Ovary (tissue), 3 donors: Measurements from ENCODE around the gene CACNG5.

Experiments used
- POLR2A ChIP-seq: fragments of 450-650 bp; IDR thresholded peaks from one replicate; pipeline ENCODE4 v1.6.1; 2017; ENCODE audit warnings: antibody characterized with exemption, mild to moderate bottlenecking, moderate library complexity
- TF ChIP-seq, protein P1 (sequence below), 3 donors: fragments of 450-650 bp in 2 of 3; fragments of 200-600 bp in 1 of 3; IDR thresholded peaks; one replicate each; pipeline versions ENCODE4 v1.5.1 to v1.8.0; 2016 to 2022; ENCODE audit warnings: antibody characterized with exemption in 3 of 3, mild to moderate bottlenecking in 1 of 3
- donor health status: DM: no; HTN: no; CAD: no.

DNA sequence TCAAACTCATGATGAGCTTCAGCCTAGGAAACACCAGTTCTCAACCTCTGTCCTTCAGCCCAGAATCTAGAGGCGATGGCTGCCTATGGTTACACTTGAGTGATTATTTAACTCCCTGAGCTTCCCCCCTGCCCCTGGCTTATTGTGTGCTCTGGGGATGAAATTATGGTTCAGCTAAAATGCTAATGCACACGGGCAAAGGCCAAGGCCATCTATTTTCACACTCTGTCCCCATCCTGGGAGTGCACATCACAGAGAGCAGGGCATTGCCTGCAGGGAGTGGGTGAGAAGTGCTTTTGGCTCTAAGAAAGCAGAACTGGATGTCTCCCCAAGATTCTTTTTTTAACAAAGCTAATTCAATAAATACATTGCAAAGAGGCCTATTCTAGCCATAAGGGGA is 21.6 kb upstream of the CACNG5 start:
- TF ChIP-seq, protein P1, sequence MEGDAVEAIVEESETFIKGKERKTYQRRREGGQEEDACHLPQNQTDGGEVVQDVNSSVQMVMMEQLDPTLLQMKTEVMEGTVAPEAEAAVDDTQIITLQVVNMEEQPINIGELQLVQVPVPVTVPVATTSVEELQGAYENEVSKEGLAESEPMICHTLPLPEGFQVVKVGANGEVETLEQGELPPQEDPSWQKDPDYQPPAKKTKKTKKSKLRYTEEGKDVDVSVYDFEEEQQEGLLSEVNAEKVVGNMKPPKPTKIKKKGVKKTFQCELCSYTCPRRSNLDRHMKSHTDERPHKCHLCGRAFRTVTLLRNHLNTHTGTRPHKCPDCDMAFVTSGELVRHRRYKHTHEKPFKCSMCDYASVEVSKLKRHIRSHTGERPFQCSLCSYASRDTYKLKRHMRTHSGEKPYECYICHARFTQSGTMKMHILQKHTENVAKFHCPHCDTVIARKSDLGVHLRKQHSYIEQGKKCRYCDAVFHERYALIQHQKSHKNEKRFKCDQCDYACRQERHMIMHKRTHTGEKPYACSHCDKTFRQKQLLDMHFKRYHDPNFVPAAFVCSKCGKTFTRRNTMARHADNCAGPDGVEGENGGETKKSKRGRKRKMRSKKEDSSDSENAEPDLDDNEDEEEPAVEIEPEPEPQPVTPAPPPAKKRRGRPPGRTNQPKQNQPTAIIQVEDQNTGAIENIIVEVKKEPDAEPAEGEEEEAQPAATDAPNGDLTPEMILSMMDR (IDR thresholded peaks at IDR 0.05): no peak
- TF ChIP-seq POLR2A: no peak
